Activated naive CD4-positive, alpha-beta T cell treated with anti-CD3 and anti-CD28 coated beads, Interleukin-2, amount 50 U/mL, for 24 hours (primary cell): ENCODE results near the gene MX2.
"Not testable (repeated sequence)": the region's sequence is repeated elsewhere in the genome, so short reads cannot be mapped to it uniquely, and the experiment has no call there.

Experiments used
- H3K27ac Mint-ChIP-seq: one replicate; pipeline ENCODE4 v1.8.0; 2021; ENCODE audit warnings: mild to moderate bottlenecking, mixed read lengths
- H3K27me3 Mint-ChIP-seq: one replicate; pipeline ENCODE4 v1.8.0; 2021; ENCODE audit warnings: mixed read lengths
- H3K36me3 Mint-ChIP-seq: one replicate; pipeline ENCODE4 v1.8.0; 2021; ENCODE audit warnings: mixed read lengths
- H3K4me1 Mint-ChIP-seq: one replicate; pipeline ENCODE4 v1.8.0; 2021; ENCODE audit warnings: mixed read lengths
- H3K4me3 Mint-ChIP-seq: one replicate; pipeline ENCODE4 v1.8.0; 2021; ENCODE audit warnings: mild to moderate bottlenecking, mixed read lengths
- H3K9me3 Mint-ChIP-seq: one replicate; pipeline ENCODE4 v1.8.0; 2021; ENCODE audit warnings: mixed read lengths

The MX2 gene, protein sequence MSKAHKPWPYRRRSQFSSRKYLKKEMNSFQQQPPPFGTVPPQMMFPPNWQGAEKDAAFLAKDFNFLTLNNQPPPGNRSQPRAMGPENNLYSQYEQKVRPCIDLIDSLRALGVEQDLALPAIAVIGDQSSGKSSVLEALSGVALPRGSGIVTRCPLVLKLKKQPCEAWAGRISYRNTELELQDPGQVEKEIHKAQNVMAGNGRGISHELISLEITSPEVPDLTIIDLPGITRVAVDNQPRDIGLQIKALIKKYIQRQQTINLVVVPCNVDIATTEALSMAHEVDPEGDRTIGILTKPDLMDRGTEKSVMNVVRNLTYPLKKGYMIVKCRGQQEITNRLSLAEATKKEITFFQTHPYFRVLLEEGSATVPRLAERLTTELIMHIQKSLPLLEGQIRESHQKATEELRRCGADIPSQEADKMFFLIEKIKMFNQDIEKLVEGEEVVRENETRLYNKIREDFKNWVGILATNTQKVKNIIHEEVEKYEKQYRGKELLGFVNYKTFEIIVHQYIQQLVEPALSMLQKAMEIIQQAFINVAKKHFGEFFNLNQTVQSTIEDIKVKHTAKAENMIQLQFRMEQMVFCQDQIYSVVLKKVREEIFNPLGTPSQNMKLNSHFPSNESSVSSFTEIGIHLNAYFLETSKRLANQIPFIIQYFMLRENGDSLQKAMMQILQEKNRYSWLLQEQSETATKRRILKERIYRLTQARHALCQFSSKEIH

DNA sequence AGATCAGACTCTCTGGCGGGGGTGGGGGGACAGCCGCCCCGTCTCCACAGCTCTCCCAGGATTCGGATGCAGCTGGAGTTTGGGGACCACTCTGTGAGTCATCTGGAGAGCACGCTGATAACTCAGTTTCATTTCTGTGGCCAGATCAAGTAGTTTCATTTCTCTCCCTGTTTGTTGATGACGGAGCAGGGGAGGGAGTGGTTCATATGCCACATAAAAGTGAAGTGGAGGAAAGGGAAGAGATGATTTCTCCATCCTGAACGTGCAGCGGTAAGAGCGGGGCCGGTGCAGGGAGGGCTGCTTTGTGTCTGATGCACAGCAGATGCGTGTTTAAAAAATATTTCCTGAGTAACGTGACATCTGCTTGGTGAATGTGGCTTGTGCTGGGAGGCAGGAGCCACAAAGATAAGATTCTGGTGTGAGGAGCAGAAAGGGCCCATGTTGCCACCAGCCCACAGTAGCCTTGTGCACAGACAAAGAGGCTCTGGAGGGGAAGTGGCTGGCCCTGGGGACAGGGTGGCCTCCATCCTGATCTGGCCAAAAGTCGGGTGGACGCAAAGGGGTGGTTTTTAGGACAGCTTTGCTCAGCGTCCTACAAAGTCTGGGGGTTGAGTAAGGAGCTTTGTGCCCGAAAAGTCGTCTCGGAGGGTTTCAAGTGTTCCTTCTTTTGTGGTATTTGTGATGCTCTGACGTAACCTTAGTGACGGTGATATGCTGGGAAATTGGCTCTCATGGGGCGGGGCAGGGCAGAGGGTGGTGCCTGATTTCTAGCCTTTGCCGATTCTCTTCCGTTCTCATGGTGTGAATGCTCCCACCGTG is at the start of gene MX2:
Gene MX2 (plus strand): TSS at position 242 of the 819 bp plus-strand sequence. CDS start 14,880 bp downstream, outside the sequence.
- peak within 1 kb of the TSS; percentile 93 for H3K4me3 Mint-ChIP-seq
- no peaks in the 10 kb centered on the region for H3K27me3 Mint-ChIP-seq
- peaks cover 62% of the 10 kb centered on the region for H3K4me1 Mint-ChIP-seq
- peak within 1 kb of the TSS; percentile 99 for H3K27ac Mint-ChIP-seq
- peaks cover 5% of the 10 kb centered on the region for H3K36me3 Mint-ChIP-seq
- no peaks in the 10 kb centered on the region for H3K9me3 Mint-ChIP-seq

DNA sequence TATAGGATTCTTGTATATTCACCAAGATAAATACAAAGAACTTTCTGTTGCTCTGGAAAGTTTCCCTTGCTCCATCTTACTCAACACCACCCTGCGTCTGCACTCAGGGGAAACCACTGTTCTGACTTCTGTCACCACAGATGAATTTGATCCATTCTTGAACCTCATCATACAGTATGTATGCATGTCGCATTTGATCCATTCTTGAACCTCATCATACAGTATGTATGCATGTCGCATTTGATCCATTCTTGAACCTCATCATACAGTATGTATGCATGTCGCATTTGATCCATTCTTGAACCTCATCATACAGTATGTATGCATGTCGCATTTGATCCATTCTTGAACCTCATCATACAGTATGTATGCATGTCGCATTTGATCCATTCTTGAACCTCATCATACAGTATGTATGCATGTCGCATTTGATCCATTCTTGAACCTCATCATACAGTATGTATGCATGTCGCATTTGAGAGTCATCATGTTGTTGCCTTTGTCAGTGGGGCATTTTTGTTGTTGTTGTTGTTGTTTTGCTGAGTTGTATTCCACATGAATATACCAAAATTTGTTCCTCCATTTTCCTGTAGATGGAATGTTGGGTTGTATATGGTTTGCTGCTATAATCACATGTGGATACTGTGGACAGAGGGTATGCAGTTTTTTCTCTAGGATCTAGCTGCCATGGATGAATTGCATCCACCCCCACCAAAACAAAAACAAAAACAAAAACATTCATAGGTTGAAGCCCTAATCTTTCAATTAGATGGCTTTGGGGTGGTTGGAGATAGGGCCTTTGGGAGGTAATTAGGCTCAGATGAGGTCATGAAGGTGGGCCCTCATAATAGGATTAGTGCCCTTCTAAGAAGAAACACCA is 48.3 kb upstream of the MX2 start:
- H3K27me3 Mint-ChIP-seq = peaks cover 30% of the 10 kb centered on the region
- not testable (repeated sequence) for H3K4me1 Mint-ChIP-seq, H3K36me3 Mint-ChIP-seq, H3K9me3 Mint-ChIP-seq, H3K4me3 Mint-ChIP-seq, H3K27ac Mint-ChIP-seq

DNA sequence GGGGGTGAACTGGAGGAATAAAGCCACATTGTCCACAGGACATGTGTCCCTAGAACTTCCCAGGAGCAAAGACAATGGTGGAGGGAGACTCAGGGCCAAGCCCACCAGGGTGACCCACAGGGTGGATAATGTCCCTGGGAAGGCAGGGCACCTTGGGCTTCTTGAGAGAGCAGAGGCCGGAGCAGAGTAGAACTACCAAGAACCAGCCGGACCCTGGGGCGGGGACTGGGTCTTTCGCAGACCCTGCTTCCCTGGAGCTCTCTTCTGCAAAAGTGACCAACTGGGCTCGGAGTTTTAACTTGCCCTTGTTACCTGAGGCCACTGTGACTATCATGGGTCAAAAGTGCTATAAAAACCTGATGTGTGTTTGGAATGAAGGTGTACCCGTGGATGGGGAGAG is 46.1 kb upstream of the MX2 start:
- Mint-ChIP-seq H3K9me3 (no peaks in the 10 kb centered on the region), H3K36me3 (no peaks in the 10 kb centered on the region), H3K27ac (no peak overlapping the region), H3K4me1 (peaks cover 8% of the 10 kb centered on the region), H3K27me3 (peaks cover 29% of the 10 kb centered on the region), H3K4me3 (peak overlapping the region; percentile 4)

DNA sequence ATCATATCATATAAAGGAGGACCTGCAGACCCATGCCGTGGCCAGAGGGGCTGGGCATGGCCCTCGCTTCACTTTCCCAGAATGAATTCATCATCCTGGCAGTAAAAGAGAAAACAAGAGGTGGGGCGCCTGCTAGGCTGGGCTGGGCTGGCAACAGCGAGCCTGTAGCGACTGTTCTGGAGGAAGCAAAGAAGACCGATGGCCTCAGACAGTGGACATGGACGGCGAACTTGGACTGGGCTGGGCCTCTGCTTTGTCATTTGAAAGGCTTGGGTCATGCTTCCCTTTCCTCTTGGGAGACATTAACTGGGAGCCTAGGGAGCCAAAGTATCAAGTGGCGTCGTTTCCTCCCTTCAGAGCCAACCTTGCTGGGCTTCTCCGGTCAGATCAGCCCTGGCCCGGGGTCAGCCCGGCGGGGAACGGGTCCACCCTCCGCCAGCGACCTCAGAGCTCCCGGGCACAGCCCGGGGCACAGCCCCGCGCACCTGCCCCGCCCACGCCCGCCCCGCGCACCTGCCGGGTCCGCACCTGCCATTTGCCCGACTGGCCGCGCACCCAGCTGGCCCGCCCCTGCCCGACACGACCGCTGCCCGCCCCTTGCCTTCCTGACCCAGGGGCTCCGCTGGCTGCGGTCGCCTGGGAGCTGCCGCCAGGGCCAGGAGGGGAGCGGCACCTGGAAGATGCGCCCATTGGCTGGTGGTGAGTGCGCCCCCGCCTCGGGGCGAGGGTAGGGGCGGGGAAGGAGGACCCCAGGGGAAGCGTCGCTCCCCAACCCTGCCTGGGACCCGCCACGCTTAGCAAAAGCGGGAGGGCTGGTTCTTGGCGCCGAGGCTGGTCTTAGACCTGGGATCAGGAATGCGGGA is 45.4 kb upstream of the MX2 start, which contains the start of gene FAM3B:
Gene FAM3B (plus strand): TSS at position 602 of the 863 bp plus-strand sequence. CDS start 79 bp downstream, at position 681.
- no peaks in the 10 kb centered on the region for H3K9me3 Mint-ChIP-seq
- H3K4me3 Mint-ChIP-seq = peak within 1 kb of the TSS; percentile 50
- no peak within 1 kb of the TSS for H3K27ac Mint-ChIP-seq
- H3K36me3 Mint-ChIP-seq = no peaks in the 10 kb centered on the region
- peaks cover 29% of the 10 kb centered on the region for H3K27me3 Mint-ChIP-seq
- H3K4me1 Mint-ChIP-seq = peaks cover 14% of the 10 kb centered on the region

DNA sequence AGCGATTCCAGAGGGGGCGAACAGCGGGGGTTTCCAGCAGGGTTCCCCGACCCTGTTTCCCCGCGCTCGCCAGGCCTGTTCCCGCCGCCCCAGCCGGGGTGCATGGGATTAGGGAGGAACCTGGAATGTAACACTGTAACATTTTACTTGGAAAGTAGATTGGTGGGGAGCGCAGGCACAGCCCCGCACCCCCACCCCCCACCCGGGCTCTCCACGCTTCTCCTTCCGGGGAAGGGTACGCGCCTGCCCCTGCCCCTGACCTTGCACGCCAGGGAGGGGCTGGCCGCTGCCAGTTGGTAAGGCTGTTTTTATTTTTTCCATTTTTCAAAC is 44.8 kb upstream of the MX2 start:
- H3K4me3 Mint-ChIP-seq = peak overlapping the region; percentile 50
- peaks cover 20% of the 10 kb centered on the region for H3K4me1 Mint-ChIP-seq
- no peaks in the 10 kb centered on the region for H3K36me3 Mint-ChIP-seq
- peaks cover 29% of the 10 kb centered on the region for H3K27me3 Mint-ChIP-seq
- no peak overlapping the region for H3K27ac Mint-ChIP-seq
- no peaks in the 10 kb centered on the region for H3K9me3 Mint-ChIP-seq

DNA sequence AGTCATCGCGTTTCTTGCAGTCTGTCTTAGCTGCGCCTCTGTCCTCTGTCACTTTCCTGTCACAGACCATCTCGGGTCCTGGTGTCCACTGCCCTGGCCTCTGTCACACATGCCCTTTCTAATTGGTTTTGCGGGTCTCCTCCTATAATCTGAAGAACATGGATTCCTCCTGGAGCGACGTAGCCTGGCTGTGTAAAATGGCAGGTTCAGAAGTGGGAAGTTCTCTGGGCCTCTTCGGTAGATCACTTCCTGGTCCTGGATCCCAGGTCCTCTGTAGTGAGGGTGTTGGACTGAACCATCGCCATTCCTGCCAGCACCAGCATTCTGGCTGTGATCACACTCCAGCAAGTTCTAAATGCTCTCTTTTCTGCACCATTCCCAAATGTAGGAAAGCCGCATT is 44.4 kb upstream of the MX2 start:
- no peaks in the 10 kb centered on the region for H3K9me3 Mint-ChIP-seq
- H3K27me3 Mint-ChIP-seq = peaks cover 29% of the 10 kb centered on the region
- peaks cover 20% of the 10 kb centered on the region for H3K4me1 Mint-ChIP-seq
- H3K4me3 Mint-ChIP-seq = peak overlapping the region; percentile 50
- no peak overlapping the region for H3K27ac Mint-ChIP-seq
- H3K36me3 Mint-ChIP-seq = no peaks in the 10 kb centered on the region

DNA sequence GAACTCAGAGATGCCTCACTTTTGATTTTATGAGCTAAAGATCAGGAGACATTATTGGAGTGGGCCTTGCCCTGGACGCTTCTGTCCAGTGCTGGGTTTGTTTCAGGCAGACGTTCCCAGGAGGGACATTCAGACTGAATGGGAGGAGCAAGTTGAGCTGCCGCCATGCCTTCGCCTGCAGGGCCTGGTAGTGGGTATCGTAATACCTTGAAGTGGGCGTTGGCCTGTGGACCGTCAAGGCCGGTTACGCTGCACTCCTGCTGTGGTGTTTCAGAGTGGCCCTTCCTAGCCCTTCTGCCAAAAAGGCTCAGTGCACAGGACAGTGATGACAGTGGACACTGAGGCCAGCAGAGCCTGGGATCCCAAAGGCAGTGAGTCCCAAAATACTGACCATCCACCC is 43.6 kb upstream of the MX2 start:
- H3K9me3 Mint-ChIP-seq = no peaks in the 10 kb centered on the region
- no peaks in the 10 kb centered on the region for H3K36me3 Mint-ChIP-seq
- H3K4me3 Mint-ChIP-seq = no peak overlapping the region
- H3K27ac Mint-ChIP-seq = no peak overlapping the region
- H3K4me1 Mint-ChIP-seq = peaks cover 20% of the 10 kb centered on the region
- H3K27me3 Mint-ChIP-seq = peaks cover 29% of the 10 kb centered on the region

DNA sequence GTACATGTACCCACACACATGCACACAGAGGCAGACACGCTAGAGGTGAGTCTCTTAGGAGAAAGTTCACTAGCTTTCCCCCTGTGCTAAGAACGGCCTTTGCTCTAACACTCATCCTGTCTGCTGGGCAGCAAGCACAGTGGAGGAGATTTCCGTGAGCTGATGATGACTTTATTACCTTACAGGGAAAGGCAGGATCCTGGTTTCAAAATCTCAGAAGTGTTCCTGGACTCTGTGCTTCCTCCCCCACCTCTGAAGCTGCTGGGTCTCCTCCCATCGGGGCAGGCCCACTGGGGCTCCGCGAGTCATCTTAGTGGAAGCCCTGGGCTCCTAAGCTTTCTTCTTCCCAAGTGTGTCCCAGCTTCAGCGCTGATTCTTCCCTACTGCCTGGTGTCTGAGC is 42.6 kb upstream of the MX2 start:
- Mint-ChIP-seq H3K27ac (no peak overlapping the region), H3K27me3 (peaks cover 29% of the 10 kb centered on the region), H3K36me3 (no peaks in the 10 kb centered on the region), H3K9me3 (no peaks in the 10 kb centered on the region), H3K4me3 (no peak overlapping the region), H3K4me1 (peaks cover 20% of the 10 kb centered on the region)

DNA sequence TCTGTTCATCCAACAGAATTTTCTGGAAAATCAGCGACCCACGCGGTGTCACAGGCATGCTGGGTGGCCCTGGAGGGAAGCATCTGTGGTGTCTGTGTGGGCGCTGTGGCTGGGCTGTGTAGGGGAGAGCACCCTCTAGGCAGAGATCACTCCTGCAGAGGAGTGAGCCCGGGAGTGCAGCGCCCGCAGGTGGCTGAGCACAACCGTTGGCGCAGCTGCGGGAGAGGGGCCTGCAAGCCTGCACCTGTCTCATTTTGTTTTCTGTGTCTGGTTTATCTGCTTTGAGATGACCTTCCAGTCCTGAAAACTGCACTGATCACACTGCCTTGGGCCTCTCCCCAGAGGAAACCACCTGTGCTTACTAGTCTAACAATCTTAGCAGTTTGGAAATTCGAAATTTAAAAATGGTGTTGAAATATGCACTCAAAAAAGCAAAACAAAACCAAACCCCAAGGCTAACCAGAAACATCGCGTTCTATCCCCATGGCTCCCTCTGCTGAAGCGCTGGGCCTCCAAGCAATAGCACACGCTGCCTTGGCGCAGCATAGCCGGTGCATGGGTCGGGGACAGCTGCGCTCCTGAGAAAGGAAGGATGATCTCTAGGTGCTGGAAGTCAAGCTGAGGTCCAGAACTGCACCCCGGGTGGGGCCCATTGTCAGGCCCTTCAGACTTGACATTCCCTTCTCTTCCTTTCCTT is 40.5 kb upstream of the MX2 start:
- H3K27me3 Mint-ChIP-seq = peaks cover 11% of the 10 kb centered on the region
- peak overlapping the region; percentile 1 for H3K27ac Mint-ChIP-seq
- H3K9me3 Mint-ChIP-seq = no peaks in the 10 kb centered on the region
- no peak overlapping the region for H3K4me3 Mint-ChIP-seq
- no peaks in the 10 kb centered on the region for H3K36me3 Mint-ChIP-seq
- peaks cover 16% of the 10 kb centered on the region for H3K4me1 Mint-ChIP-seq

DNA sequence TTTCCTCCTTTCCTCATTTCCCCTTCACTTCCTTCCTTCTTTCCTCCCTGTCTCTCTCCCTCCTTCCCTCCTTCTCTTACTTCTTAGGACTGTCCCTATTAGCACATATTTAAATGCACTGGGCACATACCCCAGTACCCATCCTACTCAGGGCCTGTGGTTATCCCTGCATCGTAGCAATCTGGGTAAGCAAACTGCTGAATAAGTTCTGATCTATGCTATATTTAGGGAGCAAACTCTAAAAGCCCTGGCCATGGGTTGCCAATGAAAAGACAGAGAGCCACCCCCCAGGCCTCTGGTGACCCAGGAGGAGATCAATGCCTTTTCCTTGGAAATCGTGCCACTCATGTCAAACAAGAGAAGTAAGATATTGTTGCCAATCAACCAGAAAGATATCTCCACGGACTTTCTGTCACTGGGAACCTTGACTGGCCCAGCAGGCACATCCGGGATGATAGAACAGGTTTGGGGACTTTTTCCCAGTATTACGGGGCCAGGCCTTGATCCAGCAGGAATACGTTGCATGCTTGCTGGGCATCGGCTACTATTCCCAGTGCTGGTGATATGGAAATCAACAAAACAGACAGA is 39.8 kb upstream of the MX2 start:
- Mint-ChIP-seq H3K27me3 (peaks cover 11% of the 10 kb centered on the region), H3K4me1 (peaks cover 16% of the 10 kb centered on the region), H3K27ac (peak overlapping the region; percentile 1), H3K9me3 (no peaks in the 10 kb centered on the region), H3K36me3 (no peaks in the 10 kb centered on the region), H3K4me3 (no peak overlapping the region)

DNA sequence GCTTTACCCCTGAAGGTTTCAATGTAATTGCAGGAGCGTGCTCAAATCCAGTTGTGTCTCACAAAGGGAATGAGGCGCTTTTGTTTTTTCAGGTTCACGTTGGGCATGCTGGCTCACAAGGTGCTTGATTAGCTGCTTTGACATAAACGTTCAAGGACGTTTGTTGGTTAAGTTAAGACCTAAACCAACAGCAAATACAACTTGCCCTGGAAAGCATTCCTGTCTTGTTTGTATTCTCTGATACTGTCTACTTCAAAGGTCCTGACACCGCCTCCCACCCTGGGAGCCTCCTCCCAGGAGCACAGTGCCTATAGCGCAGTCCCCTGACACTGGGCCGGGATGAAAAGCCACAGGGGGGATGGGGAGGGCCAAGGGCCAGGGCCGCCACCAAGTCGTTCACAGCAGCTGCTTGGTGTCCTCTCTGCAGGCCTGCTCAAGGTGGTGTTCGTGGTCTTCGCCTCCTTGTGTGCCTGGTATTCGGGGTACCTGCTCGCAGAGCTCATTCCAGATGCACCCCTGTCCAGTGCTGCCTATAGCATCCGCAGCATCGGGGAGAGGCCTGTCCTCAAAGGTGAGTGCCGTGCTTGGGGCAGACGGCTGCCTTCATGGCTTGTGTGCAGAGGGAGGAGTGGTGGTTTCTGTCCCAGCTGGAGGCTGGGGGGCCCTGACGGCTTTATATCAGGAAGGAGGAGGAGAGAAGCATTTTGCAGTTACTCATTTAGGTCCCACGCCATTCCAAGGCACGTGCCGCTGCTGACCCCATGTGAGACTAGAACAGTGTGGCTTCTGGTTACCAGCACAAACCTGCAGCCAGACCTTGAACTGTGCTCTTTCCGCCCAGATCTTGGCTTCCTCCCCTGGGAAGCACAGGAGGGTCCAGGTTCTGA is 39.1 kb upstream of the MX2 start:
- Mint-ChIP-seq H3K4me1 (peaks cover 12% of the 10 kb centered on the region), H3K4me3 (no peak overlapping the region), H3K36me3 (no peaks in the 10 kb centered on the region), H3K9me3 (no peaks in the 10 kb centered on the region), H3K27ac (no peak overlapping the region), H3K27me3 (peaks cover 7% of the 10 kb centered on the region)

DNA sequence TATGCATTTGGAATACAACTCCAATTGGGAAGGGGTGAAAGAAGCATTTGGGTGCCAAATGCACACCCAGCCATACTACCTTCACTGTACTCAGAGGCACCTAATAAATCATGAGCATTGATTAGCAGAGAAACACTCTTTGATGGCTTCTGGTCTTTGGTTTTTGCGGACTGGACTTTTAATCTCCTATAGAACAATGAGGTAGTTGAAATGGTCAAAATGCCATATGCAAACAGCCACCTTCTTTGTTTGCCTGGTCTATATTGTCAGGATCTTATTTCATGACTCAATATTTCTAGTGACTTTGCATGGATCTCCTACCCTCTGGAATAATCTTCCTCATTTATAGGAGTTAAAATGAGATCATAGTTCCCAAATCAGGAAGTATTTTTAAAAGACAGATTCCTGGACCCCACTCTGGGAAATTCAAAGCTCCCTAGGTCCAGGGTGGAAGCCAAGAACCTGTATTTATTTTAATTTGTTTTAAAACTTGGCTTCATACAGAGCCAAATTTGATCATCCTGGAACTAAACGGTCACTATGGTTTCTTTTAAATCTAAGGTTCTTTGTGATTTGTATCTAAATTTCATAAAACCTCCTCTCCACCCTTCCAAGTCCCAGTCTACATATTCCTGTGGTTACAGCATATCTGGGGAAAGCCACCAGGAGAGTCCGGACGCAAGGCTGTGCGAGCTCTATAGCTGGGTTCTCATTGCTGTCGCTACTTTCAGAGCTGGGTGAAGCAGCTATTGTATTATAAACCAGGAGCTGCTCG is 36.5 kb upstream of the MX2 start:
- Mint-ChIP-seq H3K36me3 (no peaks in the 10 kb centered on the region), H3K27ac (peak overlapping the region; percentile 39), H3K9me3 (no peaks in the 10 kb centered on the region), H3K4me1 (peaks cover 12% of the 10 kb centered on the region), H3K27me3 (no peaks in the 10 kb centered on the region), H3K4me3 (no peak overlapping the region)
